PFSK-1 (cell line): ENCODE measurements around the gene ZNF492.

Experiments used
- POLR2AphosphoS5 ChIP-seq: IDR thresholded peaks from 2 replicates; pipeline ENCODE4 v1.6.1; 2012; ENCODE audit warnings: low read depth, mild to moderate bottlenecking, control low read depth, low read length, moderate library complexity
- SIN3A ChIP-seq: IDR thresholded peaks from 2 replicates; pipeline ENCODE4 v1.6.1; 2012; ENCODE audit warnings: mild to moderate bottlenecking, low read length, moderate library complexity, borderline replicate concordance; ENCODE audit not compliant: insufficient read depth

- TF ChIP-seq SIN3A (no peak), POLR2AphosphoS5 (no peak)
These were observed 11.0 kb upstream of the ZNF492 start for GRCh38 chr19:22622901-22623840.
